Daoy (cell line): Measurements from ENCODE around the gene KCNH3. TPM values are rescaled to one million over a fixed set of nuclear protein-coding genes. Genes with fewer than 3 reads are reported as not detected.
A peak's percentile ranks its signal among the peaks of the same experiment; 100 is the strongest.
"Not testable (repeated sequence)": the region's sequence is repeated elsewhere in the genome, so short reads cannot be mapped to it uniquely, and the experiment has no call there.

Experiments
- DNase-seq: peaks from one replicate; pipeline ENCODE4 v3.0.0-alpha.2; 2015; ENCODE audit warnings: low read depth
- total RNA-seq: library from RNA; depleted of rRNA; stranded (reverse); fragments of >200 nt; shearing (Covaris generic); gene quantifications from 2 replicates; pipeline ENCODE4 v1.2.3, GENCODE V29; 2014; rRNA removed

The KCNH3 gene, protein sequence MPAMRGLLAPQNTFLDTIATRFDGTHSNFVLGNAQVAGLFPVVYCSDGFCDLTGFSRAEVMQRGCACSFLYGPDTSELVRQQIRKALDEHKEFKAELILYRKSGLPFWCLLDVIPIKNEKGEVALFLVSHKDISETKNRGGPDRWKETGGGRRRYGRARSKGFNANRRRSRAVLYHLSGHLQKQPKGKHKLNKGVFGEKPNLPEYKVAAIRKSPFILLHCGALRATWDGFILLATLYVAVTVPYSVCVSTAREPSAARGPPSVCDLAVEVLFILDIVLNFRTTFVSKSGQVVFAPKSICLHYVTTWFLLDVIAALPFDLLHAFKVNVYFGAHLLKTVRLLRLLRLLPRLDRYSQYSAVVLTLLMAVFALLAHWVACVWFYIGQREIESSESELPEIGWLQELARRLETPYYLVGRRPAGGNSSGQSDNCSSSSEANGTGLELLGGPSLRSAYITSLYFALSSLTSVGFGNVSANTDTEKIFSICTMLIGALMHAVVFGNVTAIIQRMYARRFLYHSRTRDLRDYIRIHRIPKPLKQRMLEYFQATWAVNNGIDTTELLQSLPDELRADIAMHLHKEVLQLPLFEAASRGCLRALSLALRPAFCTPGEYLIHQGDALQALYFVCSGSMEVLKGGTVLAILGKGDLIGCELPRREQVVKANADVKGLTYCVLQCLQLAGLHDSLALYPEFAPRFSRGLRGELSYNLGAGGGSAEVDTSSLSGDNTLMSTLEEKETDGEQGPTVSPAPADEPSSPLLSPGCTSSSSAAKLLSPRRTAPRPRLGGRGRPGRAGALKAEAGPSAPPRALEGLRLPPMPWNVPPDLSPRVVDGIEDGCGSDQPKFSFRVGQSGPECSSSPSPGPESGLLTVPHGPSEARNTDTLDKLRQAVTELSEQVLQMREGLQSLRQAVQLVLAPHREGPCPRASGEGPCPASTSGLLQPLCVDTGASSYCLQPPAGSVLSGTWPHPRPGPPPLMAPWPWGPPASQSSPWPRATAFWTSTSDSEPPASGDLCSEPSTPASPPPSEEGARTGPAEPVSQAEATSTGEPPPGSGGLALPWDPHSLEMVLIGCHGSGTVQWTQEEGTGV
- 0.40 TPM in 1 of 2 replicates, not detected in the other for total RNA-seq

GRCh38 chr12:49538510-49539403 lies at the start of gene KCNH3:
Gene KCNH3 (plus strand): TSS chr12:49539030. CDS start chr12:49539417, 387 bp downstream.
- DNase-seq = peak; percentile 81

DNA sequence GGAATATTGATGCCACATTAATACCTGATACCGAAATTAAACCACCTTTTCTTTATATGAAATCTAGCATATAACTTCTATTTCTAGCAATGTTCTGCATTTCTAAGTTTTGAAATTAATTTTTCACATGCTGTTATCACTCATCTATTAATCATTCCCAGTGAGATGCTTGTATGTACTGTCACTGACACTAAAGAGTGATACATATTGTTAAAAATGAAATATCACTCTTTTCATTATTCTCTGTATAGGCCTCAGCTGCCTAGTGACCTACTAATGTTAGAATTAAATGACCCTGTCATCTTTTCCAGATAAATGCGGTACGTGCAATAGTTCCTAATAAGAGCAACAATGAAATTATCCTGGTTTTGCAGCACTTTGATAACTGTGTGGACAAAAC lies 49.7 kb upstream of the KCNH3 start:
- DNase-seq = no peak

- DNase-seq = peak; percentile 87
These were observed 49.1 kb upstream of the KCNH3 start for GRCh38 chr12:49489720-49490119.

DNA sequence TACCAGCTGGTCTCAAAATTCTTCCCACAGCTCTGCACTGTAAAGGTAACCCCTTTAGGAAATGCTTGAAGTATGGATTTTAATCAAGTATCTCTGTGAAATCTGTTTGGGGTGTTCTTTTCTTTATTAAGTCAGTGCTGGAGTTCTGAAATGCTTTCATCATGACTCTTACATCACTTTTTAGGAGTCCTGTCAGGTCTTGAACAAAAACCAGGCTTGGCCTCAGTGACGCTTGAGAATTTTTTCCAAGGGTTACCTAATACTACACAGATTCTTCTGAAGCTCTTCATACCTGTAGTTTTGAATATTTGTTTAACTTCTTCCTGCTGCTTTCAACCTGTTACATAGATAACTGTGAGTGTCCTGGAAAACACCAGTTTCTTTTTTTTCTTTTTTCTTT lies 47.0 kb upstream of the KCNH3 start:
- DNase-seq = no peak

GRCh38 chr12:49493900-49494299 lies 44.9 kb upstream of the KCNH3 start:
- no peak for DNase-seq

- DNase-seq = no peak
These were observed 42.1 kb upstream of the KCNH3 start for GRCh38 chr12:49496417-49497360.

DNA sequence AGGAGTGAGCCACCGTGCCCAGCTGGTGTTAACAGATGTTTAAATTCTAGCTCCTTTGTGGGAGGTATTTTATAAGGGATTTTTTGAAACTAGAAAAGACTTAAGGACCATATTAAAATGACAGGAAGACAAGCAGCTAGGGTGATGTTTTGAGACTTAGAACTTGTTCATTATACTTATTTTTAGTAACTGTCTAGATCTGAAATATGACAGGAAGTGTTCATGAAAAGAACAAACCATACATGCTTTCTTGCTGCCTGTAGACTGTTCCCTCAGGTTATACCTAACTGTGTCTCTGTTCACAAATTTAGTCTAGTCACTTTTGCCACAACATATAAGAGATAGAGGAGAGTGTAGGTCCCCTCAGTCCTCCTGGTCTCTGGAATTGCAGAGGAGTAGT lies 36.9 kb upstream of the KCNH3 start:
- DNase-seq = no peak

DNA sequence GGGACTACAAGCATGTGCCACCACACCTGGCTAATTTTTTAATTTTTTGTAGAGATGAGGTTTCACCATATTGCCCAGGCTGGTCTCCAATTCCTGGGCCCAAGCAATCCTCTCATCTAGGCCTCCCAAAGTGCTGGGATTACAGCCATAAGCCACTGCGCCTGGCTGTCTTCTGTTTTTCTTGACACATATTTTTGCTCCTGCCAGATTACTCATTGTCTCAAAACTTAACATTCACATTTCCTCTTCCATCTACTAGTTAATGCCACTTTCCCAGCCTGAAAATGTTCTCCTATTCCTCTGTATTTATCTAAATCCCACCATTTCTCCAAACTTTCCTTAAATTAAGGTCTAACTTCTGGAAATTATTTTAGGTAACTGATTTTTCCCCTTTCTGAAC lies 36.2 kb upstream of the KCNH3 start:
- no peak for DNase-seq

GRCh38 chr12:49503674-49504180 lies 35.1 kb upstream of the KCNH3 start:
- peak; percentile 56 for DNase-seq

GRCh38 chr12:49505672-49506071 lies 33.2 kb upstream of the KCNH3 start:
- no peak for DNase-seq

- DNase-seq = peak; percentile 89
These were observed 31.7 kb upstream of the KCNH3 start for GRCh38 chr12:49507139-49507538.

GRCh38 chr12:49509681-49510080 lies 29.1 kb upstream of the KCNH3 start:
- DNase-seq = not testable (repeated sequence)

- no peak for DNase-seq
These were observed 27.4 kb upstream of the KCNH3 start for GRCh38 chr12:49511410-49511809.

DNA sequence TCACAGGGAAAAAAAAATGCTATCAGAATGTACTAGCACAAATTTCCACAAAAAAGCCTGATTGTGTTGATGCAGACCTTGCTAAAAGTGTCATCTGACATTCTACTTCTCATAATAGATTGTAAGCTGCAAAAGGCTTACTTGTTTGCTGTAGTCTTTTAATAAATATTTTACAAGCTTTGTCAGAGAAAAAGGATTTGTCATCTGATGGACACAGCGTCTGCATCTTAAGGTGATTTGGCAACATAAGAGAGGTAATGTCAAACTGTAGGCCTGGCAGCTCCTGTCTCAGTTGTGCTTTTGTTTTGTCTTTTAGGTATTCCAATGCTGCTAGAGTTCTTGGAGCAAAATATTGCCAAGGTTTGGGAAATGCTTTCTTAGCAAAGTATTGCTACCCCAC lies 26.3 kb upstream of the KCNH3 start:
- no peak for DNase-seq

GRCh38 chr12:49515266-49515665 lies 23.6 kb upstream of the KCNH3 start:
- DNase-seq = peak; percentile 75

DNA sequence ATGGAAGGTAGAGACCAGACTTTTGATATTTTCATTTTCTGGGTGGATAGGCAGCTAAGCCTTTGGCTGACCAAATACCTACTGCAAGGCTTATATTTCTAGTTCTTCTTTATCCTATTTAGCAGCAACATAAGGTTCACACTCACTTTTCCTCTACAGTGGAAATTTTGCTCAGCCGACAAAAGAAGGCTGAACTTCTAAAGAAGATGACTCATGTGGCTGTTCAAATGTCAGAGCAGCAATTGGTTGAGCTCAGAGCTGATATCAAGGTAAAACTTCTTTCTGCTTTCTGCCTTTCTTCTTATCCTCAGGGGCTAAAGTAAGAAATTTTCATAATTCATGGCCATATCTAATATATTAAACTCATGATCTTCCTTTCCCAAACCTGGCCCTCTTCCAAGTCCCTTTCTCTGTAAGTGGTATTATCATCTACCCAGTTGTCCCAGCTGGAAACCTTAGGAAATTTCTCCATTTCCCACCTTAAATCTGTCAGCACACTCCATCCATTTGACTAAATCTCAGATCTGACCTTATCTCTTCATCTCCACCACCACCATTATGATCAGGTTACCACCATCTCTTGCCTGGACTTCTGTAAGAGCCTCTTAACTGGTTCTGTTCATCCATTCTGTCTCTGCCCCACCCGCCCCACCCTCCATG lies 19.8 kb upstream of the KCNH3 start:
- DNase-seq = peak; percentile 39

- no peak for DNase-seq
These were observed 19.3 kb upstream of the KCNH3 start for GRCh38 chr12:49519574-49519936.

GRCh38 chr12:49521389-49521788 lies 17.4 kb upstream of the KCNH3 start:
- DNase-seq = no peak

DNA sequence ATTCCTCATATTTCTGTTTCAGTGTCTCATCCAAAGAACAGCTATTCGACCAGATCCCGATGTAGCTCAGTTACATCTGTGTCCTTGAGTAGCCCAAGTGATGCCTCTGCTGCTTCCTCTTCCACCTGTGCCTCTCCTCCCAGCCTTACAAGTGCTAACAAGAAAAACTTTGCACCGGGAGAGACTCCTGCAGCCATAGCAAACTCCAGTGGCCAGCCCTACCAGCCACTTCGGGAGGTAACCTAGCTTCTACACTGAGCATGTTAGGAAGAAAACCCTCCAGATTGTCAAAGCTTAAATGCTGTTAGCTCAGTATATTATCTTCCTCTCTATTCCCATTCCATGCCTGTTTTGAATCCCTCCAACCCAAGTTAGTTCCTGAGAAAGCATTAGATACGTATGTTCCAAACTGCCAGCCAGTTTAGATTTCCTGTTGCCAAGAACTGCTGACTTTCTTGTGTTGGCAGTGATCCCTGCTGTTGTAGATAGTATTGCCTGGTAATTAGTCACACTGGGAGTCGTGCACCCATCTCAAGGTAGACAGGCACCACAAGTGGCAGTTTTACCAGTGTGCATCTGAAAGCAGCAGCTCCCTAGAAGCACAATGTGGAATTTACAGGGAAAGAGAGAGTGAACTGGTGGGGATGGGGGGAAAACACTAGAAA lies 14.0 kb upstream of the KCNH3 start:
- DNase-seq = no peak
